GM12873 (cell line): Measurements from ENCODE around the gene CLSTN2.

Source experiments
- CTCF ChIP-seq: IDR thresholded peaks from 2 replicates; pipeline ENCODE4 v1.5.1; 2012; ENCODE audit warnings: low read depth, mild to moderate bottlenecking, moderate library complexity, low read length, control low read depth; ENCODE audit not compliant: insufficient read depth; ENCODE audit errors: missing control alignments

Gene CLSTN2

GRCh38 chr3:139935016-139935865 lies at the start of gene CLSTN2:
TSS of gene CLSTN2 (plus strand) at chr3:139935185.
- TF ChIP-seq CTCF = no peak

- no peak for TF ChIP-seq CTCF
These were observed 47.6 kb upstream of the CLSTN2 start for GRCh38 chr3:139887431-139887830.

DNA sequence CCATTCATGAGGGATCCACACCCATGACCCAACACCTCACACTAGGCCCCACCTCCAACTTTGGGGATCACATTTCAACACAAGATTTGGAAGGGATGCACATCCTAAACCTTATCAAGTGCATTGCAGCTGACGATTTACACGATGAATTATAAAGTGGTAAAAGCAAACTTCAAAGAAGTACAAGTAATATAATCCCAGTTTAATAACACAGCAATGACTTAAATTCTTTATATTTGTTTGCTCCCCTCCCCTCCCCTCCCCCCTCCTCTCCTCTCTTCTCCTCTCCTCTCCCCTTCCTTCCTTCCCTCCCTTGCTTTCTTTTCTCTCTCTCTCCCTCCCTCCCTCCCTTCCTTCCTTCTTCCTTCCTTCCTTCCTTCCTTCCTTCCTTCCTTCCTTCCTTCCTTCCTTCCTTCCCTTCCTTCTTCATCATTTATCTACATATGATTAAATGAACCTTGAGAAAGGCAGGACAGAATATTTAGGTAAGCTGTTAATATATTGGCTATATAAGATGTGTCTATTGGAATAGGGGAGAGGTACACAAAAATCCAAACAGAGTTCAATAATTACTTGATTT lies 46.3 kb upstream of the CLSTN2 start:
- no peak for TF ChIP-seq CTCF

DNA sequence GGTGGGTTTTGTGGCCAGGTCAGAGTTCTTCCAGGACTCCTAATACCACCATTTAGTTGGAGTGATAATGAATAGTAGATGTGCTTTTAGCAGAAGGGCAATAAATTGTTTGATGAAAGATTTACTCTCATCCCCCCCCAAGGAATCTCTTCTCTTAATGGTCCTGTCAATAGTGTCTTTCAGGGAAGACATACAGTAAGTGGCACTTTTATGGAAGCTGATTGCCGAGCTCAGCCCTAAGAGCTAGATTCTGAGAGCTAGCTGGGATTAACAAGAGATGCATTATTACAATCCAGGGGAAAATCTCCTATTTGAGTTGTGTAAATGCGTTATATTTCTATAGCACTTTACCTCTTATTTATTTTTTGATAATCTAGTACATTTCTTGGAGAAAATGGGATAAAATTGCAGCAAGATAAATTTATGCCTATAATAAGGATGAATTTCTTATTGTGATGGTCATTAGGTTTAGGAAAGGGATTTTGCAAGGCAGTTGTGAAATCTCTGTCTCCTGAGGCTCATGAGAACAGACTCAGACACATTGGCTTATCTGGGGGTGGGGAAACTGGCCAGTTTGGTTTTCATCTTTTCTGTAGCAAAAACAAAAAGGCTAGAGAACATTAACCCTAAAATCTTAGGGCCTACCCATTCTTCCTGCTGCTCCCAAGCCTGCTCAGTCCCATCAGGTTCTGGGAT lies 41.6 kb upstream of the CLSTN2 start:
- TF ChIP-seq CTCF = no peak

DNA sequence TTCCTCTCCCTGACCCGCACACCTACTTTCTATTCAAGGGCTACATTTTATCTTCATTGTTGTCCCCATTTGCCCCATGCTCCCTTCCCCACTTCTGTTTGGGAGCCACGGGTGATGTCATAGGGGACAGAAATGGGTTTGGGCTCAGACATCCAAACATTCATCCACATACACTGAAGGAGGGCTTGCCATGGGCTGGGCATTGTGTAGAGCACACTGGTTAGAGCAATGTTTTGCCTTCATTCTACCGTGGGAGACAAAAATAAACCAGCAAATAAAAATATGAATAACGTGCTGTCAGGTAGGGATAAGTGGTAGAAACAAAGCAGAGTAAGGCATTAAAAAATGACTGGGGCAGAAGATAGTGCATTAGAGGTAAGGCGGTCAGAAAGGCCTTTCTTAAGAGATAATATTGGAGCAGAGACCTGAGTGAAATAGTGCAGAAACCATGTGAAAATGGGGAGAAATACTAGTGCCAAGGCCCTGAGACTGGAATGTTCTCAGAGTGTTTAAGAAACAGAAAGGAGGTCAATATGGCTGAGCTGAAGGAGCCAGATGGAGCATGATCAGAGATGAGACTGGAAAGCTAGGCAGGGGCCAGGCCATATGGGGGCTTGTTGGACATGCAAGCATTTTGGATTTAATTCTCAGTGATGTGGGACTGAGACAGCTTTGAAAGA lies 40.9 kb upstream of the CLSTN2 start:
- TF ChIP-seq CTCF = no peak

DNA sequence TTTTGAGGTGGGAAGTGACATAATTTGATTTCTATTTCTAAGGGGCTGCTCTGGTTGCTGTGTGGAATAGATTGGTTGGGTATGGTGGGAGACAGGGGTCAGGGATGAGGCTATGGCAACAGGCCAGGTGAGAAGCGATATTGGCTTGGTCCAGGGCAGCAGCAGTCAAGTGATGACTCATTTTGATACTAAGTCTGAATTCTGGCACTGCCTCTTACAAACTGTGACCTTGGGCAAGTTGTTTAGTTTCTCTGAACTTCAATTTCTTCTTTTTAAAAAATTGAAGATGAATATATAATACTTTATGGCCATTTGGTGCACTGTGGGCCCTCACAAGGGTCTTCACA lies 40.4 kb upstream of the CLSTN2 start:
- no peak for TF ChIP-seq CTCF

- TF ChIP-seq CTCF = no peak
These were observed 37.2 kb upstream of the CLSTN2 start for GRCh38 chr3:139897759-139898158.
